ENCODE measurements around the gene CCT6B. TPM values are rescaled to one million over a fixed set of nuclear protein-coding genes. Genes with fewer than 3 reads are reported as not detected.
A peak's percentile ranks its signal among the peaks of the same experiment; 100 is the strongest.

The CCT6B gene
- total and polyA plus RNA-seq, 9 of the 15 experiments (the other 6 are each of a cell fraction or from before 2014, with no cell fraction given): 0.25 to 0.91 (median 0.58) TPM

- no peak for TF ChIP-seq ZNF24 (IDR thresholded peaks at IDR 0.05)
- TF ChIP-seq ZNF184 (CRISPR knock-in tag; IDR thresholded peaks at IDR 0.05): no peak
- TF ChIP-seq FOXA3 (CRISPR knock-in tag; conservative IDR thresholded peaks at IDR 0.05 in 1 of 2, IDR thresholded peaks at IDR 0.05 in 1 of 2): no peak
- TF ChIP-seq PHB (CRISPR knock-in tag; IDR thresholded peaks at IDR 0.05): no peak
- no peak for TF ChIP-seq NFRKB (IDR thresholded peaks at IDR 0.05; ENCODE audit: low read depth)
- no peak for TF ChIP-seq ZNF398 (CRISPR knock-in tag; IDR thresholded peaks at IDR 0.05)
- no peak for TF ChIP-seq CHAMP1 (IDR thresholded peaks at IDR 0.05)
- TF ChIP-seq PHF20 (IDR thresholded peaks at IDR 0.05; ENCODE audit: partially characterized antibody): no peak
- no peak for TF ChIP-seq ZNF592 (IDR thresholded peaks at IDR 0.05)
- TF ChIP-seq CBX8 (IDR thresholded peaks at IDR 0.05; ENCODE audit: borderline replicate concordance, extremely low read depth, low read depth, low read length, poor library complexity, severe bottlenecking): no peak
- TF ChIP-seq DDX20 (tag; IDR thresholded peaks at IDR 0.05; ENCODE audit: low read depth): no peak
- no peak for TF ChIP-seq ZNF224 (CRISPR knock-in tag; IDR thresholded peaks at IDR 0.05)
- TF ChIP-seq VEZF1 (CRISPR knock-in tag; IDR thresholded peaks at IDR 0.05): no peak
- TF ChIP-seq ZBTB5 (IDR thresholded peaks at IDR 0.05): no peak
- TF ChIP-seq PRPF4 (IDR thresholded peaks at IDR 0.05; ENCODE audit: insufficient read depth, low read depth, low read length, poor library complexity, severe bottlenecking): peak; percentile 27
- no peak for TF ChIP-seq SMARCA5 (IDR thresholded peaks at IDR 0.05)
Observed at GRCh38 chr17:34980353-34980680, 19.1 kb upstream of the CCT6B start, which contains the start of gene LIG3 (continued).
